Endothelial cell of hepatic sinusoid (primary cell): ENCODE measurements around the gene PCDHGB4.
"Not testable (repeated sequence)": the region's sequence is repeated elsewhere in the genome, so short reads cannot be mapped to it uniquely, and the experiment has no call there.

Experiments used
- in situ Hi-C: cut with HindIII; loops from 2 replicates; pipeline ENCODE4 v1.10.0; 2017; ENCODE audit warnings: low sequenced_read_pairs

The PCDHGB4 gene

DNA sequence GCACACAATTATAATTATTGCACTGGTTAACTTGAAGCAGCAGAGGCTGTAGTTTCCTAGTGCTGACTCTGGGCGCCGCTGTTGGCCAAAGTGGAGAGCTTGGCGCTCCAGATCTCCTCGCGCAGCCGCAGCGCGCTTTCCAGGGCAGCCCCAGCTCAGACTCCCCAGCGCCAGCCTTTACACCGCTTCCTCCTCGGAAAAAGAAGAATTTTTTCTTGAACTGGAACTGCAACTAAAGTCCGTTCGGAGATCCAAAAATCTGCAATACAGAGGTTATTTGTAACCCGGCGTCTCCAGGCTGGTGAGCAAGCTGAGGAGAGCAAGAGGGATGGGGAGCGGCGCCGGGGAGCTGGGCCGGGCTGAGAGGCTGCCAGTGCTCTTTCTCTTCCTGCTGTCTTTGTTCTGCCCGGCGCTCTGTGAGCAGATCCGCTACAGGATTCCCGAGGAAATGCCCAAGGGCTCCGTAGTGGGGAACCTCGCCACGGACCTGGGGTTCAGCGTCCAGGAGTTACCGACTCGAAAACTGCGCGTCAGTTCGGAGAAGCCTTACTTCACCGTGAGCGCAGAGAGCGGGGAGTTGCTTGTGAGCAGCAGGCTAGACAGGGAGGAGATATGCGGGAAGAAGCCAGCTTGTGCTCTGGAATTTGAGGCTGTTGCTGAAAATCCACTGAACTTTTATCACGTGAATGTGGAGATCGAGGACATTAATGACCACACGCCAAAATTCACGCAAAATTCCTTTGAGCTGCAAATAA lies at the start of gene PCDHGB4:
Gene PCDHGB4 (plus strand): TSS at position 142 of the 755 bp plus-strand sequence. CDS start 187 bp downstream, at position 329.
- in situ Hi-C loops, result not testable (repeated sequence)

DNA sequence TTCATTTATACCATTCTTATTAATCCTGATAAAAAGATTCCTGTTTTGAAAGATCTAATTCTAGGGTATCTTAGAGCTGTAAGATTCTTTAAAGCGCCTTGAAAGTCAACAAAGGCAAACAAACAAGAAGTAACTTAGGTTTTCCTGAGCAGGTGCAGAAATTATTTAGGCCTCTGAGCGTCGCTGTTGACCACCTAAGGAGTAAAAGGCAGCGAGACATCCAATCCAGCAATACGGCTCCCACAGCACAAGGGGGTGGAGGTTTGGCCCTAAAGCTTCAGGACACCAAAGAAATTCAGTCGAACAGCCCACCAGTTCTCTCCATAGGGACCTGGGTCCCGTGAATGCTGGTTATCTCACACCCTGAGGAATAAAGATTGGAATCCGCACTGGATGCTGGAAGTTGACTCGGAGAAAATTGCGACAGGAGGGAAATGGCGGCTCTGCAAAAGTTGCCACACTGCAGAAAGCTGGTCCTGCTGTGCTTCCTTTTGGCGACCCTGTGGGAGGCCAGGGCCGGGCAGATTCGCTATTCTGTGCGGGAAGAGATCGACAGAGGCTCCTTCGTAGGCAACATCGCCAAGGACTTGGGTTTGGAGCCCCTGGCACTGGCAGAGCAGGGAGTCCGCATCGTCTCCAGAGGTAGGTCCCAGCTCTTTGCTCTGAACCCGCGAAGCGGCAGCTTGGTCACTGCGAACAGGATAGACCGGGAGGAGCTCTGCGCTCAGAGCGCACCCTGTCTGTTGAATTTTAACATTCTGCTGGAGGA lies 48.8 kb upstream of the PCDHGB4 start, which contains the start of gene PCDHGA2:
Gene PCDHGA2 (plus strand): TSS at position 223 of the 769 bp plus-strand sequence.
- in situ Hi-C loops, result loop anchor here (5.0 kb wide), 1 partner anchor 89 kb away; no protein-coding TSS in a partner anchor

DNA sequence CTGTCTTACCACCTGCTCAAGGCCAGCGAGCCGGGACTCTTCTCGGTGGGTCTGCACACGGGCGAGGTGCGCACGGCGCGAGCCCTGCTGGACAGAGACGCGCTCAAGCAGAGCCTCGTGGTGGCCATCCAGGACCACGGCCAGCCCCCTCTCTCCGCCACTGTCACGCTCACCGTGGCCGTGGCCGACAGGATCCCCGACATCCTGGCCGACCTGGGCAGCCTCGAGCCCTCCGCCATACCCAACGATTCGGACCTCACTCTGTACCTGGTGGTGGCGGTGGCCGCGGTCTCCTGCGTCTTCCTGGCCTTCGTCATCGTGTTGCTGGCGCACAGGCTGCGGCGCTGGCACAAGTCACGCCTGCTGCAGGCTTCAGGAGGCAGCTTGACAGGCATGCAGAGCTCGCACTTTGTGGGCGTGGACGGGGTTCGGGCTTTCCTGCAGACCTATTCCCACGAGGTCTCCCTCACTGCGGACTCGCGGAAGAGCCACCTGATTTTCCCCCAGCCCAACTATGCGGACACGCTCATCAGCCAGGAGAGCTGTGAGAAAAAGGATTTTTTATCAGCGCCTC lies 46.6 kb upstream of the PCDHGB4 start:
- in situ Hi-C loops, result not testable (repeated sequence)

DNA sequence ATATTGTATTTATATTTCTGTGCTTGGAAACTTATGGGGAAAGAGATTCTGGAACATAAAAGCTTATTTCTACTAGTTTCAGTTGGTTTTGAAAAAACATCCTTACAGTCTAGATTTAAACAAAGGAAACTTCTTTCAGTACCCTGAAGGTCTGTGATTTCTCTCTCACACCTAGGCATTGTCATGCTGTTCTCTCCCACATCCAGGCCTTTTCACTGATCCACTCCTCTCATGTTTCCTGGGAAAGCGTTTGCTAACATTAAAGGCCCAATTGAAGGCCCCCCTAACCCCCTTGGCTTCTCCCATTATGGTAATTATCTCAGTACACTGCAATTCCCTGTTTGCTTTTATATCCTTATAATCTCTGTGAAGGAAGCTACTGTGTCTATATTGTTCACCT lies 44.7 kb upstream of the PCDHGB4 start:
- in situ Hi-C loops, result no loop called here

DNA sequence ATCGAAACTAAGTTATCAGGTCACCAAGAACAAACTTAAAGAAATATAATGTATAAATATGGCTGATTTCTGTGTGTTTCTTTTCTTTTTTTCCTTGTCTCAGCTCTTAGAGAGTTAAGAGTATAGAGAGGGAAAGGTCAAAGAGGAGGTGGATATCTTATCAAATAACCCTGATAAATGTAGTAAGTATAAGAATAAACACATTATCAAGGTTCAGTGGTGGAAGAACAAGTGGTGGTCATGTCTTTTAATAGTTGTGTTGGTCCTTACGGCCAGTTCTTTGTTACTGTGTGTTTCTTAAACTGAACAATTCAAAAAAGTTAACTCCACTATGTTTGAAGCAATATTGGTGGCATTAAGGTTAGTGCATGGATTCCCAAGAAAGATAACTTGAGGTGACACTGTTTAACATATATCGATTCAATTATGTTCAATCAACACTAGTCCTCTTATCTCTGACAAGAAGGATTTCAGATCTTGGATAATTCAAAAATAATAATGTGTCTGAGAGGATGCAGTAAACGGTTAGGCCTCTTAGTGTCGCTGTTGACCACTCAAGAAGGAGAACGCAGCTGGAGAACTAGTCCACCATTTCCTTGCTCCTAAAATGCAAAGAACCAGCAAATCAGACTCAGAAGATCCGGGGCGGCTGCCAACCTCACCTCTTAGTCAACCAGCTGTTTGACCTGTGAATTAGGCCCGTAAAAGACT lies 44.1 kb upstream of the PCDHGB4 start, which contains the start of gene PCDHGA3:
Gene PCDHGA3 (plus strand): TSS at position 588 of the 711 bp plus-strand sequence. CDS start 205 bp downstream, outside the sequence.
- in situ Hi-C loops, result no loop called here

DNA sequence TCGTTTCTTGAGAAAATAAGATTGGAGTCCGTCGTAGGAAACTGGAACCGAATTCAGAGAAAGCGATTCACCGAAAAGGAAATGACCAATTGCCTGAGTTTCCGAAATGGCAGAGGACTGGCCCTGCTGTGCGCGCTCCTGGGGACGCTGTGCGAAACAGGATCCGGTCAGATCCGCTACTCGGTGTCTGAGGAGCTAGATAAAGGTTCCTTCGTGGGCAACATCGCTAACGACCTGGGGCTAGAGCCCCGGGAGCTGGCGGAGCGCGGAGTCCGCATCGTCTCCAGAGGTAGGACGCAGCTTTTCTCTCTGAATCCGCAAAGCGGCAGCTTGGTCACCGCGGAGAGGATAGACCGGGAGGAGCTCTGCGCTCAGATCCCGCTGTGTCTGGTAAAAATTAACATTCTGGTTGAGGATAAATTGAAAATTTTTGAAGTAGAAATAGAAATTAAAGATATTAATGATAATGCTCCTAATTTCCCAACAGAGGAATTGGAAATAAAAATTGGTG lies 43.5 kb upstream of the PCDHGB4 start:
- in situ Hi-C loops, result no loop called here

DNA sequence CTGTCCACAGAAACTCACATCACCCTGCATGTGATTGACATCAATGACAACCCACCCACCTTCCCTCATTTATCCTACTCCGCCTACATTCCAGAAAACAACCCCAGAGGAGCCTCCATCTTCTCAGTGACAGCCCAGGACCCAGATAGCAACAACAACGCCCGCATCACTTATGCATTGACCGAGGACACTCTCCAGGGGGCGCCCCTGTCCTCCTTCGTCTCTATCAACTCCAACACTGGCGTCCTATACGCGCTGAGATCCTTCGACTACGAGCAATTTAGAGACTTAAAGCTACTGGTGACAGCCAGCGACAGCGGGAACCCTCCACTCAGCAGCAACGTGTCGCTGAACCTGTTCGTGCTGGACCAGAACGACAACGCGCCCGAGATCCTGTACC lies 42.2 kb upstream of the PCDHGB4 start:
- in situ Hi-C loops, result no loop called here

DNA sequence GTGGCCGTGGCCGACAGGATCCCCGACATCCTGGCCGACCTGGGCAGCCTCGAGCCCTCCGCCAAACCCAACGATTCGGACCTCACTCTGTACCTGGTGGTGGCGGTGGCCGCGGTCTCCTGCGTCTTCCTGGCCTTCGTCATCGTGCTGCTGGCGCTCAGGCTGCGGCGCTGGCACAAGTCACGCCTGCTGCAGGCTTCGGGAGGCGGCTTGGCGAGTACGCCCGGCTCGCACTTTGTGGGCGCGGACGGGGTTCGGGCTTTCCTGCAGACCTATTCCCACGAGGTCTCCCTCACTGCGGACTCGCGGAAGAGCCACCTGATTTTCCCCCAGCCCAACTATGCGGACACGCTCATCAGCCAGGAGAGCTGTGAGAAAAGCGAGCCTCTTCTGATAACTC lies 41.5 kb upstream of the PCDHGB4 start:
- in situ Hi-C loops, result not testable (repeated sequence)

DNA sequence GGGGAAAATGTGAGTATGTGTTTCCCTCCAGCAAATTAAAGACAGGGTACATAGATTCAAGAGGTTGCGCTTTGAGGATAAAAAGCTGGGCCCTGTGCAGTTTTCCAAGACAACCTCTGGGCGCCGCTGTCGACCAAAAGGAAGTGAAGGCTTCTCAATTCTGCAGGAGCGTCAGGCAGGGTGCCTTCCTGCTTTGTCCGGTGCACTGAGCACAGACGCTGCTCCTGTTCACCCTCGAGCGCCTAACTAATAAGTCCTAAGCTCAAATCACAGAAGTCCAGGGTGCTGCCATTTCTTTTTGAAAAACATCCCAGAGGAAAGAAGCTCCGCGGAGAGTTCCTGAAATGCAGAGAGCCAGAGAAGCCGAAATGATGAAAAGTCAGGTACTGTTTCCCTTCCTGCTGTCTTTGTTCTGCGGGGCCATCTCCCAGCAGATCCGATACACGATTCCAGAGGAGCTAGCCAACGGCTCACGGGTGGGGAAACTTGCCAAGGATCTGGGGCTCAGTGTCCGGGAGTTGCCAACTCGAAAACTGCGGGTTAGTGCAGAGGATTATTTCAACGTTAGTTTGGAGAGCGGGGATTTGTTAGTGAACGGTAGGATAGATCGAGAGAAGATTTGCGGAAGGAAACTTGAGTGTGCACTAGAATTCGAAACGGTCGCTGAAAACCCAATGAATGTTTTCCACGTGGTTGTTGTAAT lies 37.4 kb upstream of the PCDHGB4 start, which contains the start of gene PCDHGB1:
Gene PCDHGB1 (plus strand): TSS at position 183 of the 703 bp plus-strand sequence. CDS start 162 bp downstream, at position 345.
- in situ Hi-C loops, result no loop called here

DNA sequence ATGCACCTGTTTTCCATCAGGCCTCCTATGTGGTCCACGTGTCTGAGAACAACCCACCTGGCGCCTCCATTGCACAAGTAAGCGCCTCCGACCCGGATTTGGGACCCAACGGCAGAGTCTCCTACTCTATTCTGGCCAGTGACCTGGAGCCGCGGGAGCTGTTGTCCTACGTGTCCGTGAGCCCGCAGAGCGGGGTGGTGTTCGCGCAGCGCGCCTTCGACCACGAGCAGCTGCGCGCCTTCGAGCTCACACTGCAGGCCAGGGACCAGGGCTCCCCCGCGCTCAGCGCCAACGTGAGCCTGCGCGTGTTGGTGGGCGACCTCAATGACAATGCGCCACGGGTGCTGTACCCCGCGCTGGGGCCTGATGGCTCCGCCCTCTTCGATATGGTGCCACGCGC lies 35.9 kb upstream of the PCDHGB4 start:
- in situ Hi-C loops, result no loop called here

DNA sequence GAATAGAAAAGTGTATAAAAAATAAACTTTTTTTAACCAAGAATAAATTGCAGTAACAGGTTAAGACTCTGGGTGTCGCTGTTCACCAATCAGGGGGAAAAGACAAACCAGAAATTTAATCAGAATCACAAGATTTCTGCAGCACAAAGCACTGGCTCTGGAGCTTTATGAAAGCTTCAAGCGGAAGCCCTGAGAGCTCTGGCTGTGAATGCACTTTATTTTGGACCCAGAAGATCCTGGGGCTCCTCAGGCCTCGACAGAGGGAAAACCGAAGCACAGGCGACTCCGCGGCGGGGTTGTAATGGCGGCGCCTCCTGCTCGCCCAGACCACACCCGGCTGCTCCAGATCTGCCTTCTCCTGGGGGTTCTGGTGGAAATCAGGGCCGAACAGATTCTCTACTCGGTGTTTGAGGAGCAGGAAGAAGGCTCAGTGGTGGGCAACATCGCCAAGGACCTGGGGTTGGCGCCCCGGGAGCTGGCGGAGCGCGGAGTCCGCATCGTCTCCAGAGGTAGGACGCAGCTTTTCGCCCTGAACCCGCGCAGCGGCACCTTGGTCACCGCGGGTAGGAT lies 32.5 kb upstream of the PCDHGB4 start, which contains the start of gene PCDHGA4:
Gene PCDHGA4 (plus strand): TSS at position 122 of the 570 bp plus-strand sequence. CDS start 87 bp downstream, at position 209.
- in situ Hi-C loops, result no loop called here

DNA sequence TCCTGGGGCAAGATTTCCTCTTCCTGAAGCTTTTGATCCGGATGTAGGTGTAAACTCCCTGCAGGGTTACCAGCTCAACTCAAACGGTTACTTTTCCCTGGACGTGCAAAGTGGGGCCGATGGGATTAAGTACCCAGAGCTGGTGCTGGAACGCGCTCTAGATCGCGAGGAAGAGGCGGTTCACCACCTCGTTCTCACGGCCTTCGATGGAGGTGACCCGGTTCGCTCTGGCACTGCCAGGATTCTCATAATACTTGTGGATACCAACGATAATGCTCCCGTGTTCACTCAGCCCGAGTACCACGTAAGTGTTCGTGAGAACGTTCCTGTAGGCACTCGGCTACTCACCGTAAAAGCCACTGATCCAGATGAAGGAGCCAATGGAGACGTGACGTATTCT lies 31.9 kb upstream of the PCDHGB4 start:
- in situ Hi-C loops, result no loop called here

DNA sequence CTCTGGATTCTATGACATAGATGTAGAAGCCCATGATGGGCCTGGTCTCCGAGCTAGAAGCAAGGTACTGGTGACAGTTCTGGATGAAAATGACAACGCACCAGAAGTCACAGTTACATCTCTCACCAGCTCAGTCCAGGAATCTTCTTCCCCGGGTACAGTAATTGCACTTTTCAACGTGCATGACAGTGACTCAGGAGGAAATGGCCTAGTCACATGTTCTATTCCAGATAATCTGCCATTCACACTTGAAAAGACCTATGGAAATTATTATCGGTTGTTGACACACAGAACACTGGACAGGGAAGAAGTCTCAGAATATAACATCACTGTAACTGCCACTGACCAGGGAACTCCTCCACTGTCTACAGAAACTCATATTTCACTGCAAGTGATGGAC lies 31.4 kb upstream of the PCDHGB4 start:
- in situ Hi-C loops, result no loop called here

DNA sequence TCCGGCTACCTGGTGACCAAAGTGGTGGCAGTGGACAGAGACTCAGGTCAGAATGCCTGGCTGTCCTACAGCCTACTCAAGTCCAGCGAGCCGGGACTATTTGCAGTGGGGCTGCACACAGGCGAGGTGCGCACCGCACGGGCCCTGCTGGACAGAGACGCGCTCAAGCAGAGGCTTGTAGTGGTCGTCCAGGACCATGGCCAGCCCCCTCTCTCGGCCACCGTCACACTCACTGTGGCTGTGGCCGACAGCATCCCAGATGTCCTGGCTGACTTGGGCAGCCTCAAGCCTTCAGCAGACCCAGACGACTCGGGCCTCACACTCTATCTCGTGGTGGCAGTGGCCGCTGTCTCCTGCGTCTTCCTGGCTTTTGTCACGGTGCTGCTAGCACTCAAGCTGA lies 30.5 kb upstream of the PCDHGB4 start:
- in situ Hi-C loops, result no loop called here

DNA sequence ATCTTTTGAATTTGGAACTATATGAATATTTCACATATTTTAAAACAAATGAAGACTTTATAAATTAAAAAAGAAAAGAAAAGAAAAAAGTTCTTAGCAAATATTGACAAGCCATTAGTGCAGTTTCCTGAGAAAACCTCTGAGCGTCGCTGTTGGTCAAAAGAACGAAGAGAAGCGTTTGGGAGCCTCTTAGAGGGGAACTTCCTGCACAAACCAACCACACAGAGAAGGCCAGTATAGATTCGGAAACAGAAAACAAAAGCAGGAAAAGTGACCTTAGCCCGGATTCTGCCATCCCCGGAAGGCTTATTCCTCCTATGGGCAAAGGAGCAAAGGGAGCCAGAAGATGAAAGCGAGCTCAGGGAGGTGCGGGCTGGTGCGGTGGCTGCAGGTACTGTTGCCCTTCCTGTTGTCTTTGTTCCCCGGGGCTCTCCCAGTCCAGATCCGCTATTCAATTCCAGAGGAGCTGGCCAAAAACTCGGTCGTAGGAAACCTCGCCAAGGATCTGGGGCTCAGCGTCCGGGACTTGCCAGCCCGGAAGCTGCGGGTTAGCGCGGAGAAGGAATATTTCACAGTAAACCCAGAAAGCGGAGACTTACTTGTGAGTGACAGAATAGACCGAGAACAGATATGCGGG lies 27.6 kb upstream of the PCDHGB4 start, which contains the start of gene PCDHGB2:
Gene PCDHGB2 (plus strand): TSS at position 205 of the 637 bp plus-strand sequence. CDS start 142 bp downstream, at position 347.
- in situ Hi-C loops, result no loop called here

DNA sequence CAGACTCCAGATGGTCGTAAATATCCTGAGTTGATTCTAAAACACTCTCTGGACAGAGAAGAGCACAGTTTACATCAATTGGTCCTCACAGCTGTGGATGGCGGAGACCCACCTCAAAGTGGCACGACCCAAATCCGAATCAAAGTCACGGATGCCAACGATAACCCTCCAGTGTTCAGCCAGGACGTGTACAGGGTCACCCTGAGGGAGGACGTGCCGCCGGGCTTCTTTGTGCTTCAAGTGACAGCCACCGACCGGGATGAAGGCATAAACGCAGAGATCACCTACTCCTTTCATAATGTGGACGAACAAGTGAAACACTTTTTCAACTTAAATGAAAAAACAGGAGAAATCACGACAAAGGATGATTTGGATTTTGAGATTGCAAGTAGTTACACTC lies 26.8 kb upstream of the PCDHGB4 start:
- in situ Hi-C loops, result no loop called here

DNA sequence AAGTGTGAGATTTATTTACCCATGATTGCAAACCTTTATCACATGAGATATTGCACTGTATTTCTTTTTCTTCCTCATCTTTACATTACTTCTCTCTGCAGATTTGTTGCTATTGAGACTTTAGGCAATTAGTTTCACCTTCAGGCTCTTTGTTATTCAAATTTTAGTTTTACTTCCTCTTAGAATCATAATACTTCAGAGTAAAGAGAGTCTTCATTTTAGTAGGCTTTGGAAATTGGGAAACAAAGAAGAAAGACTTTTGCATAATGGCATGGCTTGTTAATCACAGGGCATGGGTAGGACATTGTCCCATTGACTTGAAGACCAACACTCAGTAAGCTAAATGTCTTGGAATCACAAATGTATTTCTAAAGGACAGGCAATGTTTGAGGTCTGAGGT lies 24.8 kb upstream of the PCDHGB4 start:
- in situ Hi-C loops, result no loop called here

DNA sequence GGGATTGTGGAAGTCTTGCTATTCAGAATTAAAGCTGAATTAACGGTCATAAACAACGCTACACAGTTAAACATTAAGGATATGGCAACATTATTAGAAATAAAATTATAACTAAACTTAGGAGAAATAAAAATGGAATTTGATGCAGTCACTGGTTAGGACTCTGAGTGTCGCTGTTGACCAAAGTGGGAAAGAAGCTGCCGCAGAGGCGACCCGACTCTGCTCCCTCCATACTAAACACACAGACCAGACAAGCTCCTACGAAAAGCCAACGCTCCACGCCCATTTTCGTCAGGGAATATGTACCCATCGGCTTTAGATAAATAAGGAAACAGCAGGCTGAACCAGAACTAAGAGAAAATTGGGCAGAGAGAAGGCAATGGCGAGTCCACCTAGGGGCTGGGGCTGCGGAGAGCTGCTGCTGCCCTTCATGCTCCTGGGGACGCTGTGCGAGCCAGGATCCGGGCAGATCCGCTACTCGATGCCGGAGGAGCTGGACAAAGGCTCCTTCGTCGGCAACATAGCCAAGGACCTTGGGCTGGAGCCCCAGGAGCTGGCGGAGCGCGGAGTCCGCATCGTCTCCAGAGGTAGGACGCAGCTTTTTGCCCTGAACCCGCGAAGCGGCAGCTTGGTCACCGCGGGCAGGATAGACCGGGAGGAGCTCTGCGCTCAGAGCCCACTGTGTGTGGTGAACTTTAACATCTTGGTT lies 23.4 kb upstream of the PCDHGB4 start, which contains the start of gene PCDHGA5:
Gene PCDHGA5 (plus strand): TSS at position 211 of the 709 bp plus-strand sequence. CDS start 169 bp downstream, at position 380.
- in situ Hi-C loops, result no loop called here
